Measurements from ENCODE around the gene SELENOV. TPM values are rescaled to one million over a fixed set of nuclear protein-coding genes. Genes with fewer than 3 reads are reported as not detected.
A peak's percentile ranks its signal among the peaks of the same experiment; 100 is the strongest.

The SELENOV gene
- total RNA-seq, 1 donor from 2014 or later = 2.9 TPM

- Mint-ChIP-seq H3K27me3 (ENCODE audit: unreplicated experiment) (peaks cover 10% of the 10 kb centered on the region), H3K36me3 (ENCODE audit: low read depth, unreplicated experiment) (peaks cover 4% of the 10 kb centered on the region), H3K4me3 (ENCODE audit: unreplicated experiment) (no peak overlapping the region), H3K27ac (ENCODE audit: unreplicated experiment) (no peak overlapping the region), H3K9me3 (ENCODE audit: unreplicated experiment) (no peaks in the 10 kb centered on the region), H3K4me1 (ENCODE audit: unreplicated experiment) (peaks cover 9% of the 10 kb centered on the region)
- no peak for TF ChIP-seq CTCF (IDR thresholded peaks at IDR 0.05; ENCODE audit: unreplicated experiment)
- no peak for DNase-seq (ENCODE audit: low spot score)
Observed at GRCh38 chr19:39520541-39521484, 5.9 kb downstream of the SELENOV start.

GRCh38 chr19:39524495-39524894, 9.6 kb downstream of the SELENOV start:
- peaks cover 4% of the 10 kb centered on the region for H3K36me3 Mint-ChIP-seq (ENCODE audit: low read depth, unreplicated experiment)
- H3K4me3 Mint-ChIP-seq (ENCODE audit: unreplicated experiment) = no peak overlapping the region
- no peaks in the 10 kb centered on the region for H3K9me3 Mint-ChIP-seq (ENCODE audit: unreplicated experiment)
- no peak for TF ChIP-seq CTCF (IDR thresholded peaks at IDR 0.05; ENCODE audit: unreplicated experiment)
- no peaks in the 10 kb centered on the region for H3K4me1 Mint-ChIP-seq (ENCODE audit: unreplicated experiment)
- H3K27ac Mint-ChIP-seq (ENCODE audit: unreplicated experiment) = no peak overlapping the region
- no peaks in the 10 kb centered on the region for H3K27me3 Mint-ChIP-seq (ENCODE audit: unreplicated experiment)
- DNase-seq (ENCODE audit: low spot score) = no peak

- H3K36me3 Mint-ChIP-seq (ENCODE audit: low read depth, unreplicated experiment) = peaks cover 4% of the 10 kb centered on the region
- peak overlapping the region; percentile 25 for H3K4me3 Mint-ChIP-seq (ENCODE audit: unreplicated experiment)
- no peak overlapping the region for H3K27ac Mint-ChIP-seq (ENCODE audit: unreplicated experiment)
- H3K9me3 Mint-ChIP-seq (ENCODE audit: unreplicated experiment) = no peaks in the 10 kb centered on the region
- no peak for TF ChIP-seq CTCF (IDR thresholded peaks at IDR 0.05; ENCODE audit: unreplicated experiment)
- H3K27me3 Mint-ChIP-seq (ENCODE audit: unreplicated experiment) = no peaks in the 10 kb centered on the region
- DNase-seq (ENCODE audit: low spot score) = no peak
- no peaks in the 10 kb centered on the region for H3K4me1 Mint-ChIP-seq (ENCODE audit: unreplicated experiment)
Observed at GRCh38 chr19:39525205-39525604, 10.3 kb downstream of the SELENOV start.

GRCh38 chr19:39531834-39532232, 16.9 kb downstream of the SELENOV start:
- no peaks in the 10 kb centered on the region for H3K4me1 Mint-ChIP-seq (ENCODE audit: unreplicated experiment)
- no peak for TF ChIP-seq CTCF (IDR thresholded peaks at IDR 0.05; ENCODE audit: unreplicated experiment)
- no peaks in the 10 kb centered on the region for H3K27me3 Mint-ChIP-seq (ENCODE audit: unreplicated experiment)
- no peaks in the 10 kb centered on the region for H3K9me3 Mint-ChIP-seq (ENCODE audit: unreplicated experiment)
- no peak for DNase-seq (ENCODE audit: low spot score)
- no peak overlapping the region for H3K27ac Mint-ChIP-seq (ENCODE audit: unreplicated experiment)
- H3K36me3 Mint-ChIP-seq (ENCODE audit: low read depth, unreplicated experiment) = peaks cover 4% of the 10 kb centered on the region
- peak overlapping the region; percentile 96 for H3K4me3 Mint-ChIP-seq (ENCODE audit: unreplicated experiment)

Measured in endothelial cell (in vitro differentiated cells).